Measurements from ENCODE around the gene PTGER3.
"Not testable (repeated sequence)": the region's sequence is repeated elsewhere in the genome, so short reads cannot be mapped to it uniquely, and the experiment has no call there.

PTGER3 gene

GRCh38 chr1:70947835-70948234 is 99.8 kb downstream of the PTGER3 start:
- no peak for DNase-seq (ENCODE audit: low spot score)

GRCh38 chr1:70945676-70946075 is 101.9 kb downstream of the PTGER3 start:
- no peak for DNase-seq (ENCODE audit: low spot score)

GRCh38 chr1:70945251-70945650 is 102.4 kb downstream of the PTGER3 start:
- DNase-seq (ENCODE audit: low spot score): no peak

DNA sequence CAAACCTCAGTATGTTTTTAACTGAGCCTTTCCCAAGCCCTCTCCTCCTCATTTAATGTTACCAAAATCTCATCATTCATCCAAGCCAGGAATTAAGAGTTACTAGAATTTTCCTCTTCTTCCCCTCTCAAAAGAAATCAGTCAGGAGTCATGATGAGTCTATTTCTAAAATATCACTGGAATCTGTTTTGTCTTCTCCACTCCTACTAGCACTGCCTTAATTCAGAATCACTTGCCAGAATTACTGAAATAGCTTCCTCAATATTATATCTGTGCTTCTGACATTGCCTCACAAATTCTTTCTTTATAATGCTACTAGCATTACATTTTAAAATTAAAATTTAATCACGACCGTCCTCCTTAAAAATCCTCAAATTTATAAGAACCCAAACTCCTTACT is 106.1 kb downstream of the PTGER3 start:
- no peak for DNase-seq (ENCODE audit: low spot score)

- DNase-seq (ENCODE audit: low spot score): not testable (repeated sequence)
These were observed 107.2 kb downstream of the PTGER3 start for GRCh38 chr1:70940398-70940797.

GRCh38 chr1:70934194-70934961 is 113.2 kb downstream of the PTGER3 start:
- DNase-seq (ENCODE audit: low spot score): no peak

DNA sequence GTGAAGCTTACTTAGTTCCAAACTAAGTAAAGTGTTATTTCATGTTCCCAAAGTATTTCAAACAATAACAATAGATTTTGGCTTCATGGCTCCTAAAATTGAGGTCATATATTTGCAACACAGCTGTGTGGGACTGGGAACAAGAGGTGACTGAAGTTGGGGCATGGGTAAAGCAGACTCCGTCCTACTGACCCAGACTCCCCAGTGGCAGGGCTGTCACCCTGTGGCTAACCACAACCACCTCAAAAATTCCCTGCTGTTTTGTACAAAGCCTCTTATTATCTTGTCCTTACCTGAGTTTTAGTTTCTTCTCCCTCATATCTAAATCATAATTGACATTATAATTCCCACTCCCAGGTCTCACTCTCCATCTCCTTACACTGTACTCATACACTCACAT is 117.6 kb downstream of the PTGER3 start:
- DNase-seq (ENCODE audit: low spot score): no peak

GRCh38 chr1:70922196-70922595 is 125.4 kb downstream of the PTGER3 start:
- no peak for DNase-seq (ENCODE audit: low spot score)
